ENCODE data around the gene PRCC. TPM values are rescaled to one million over a fixed set of nuclear protein-coding genes. Genes with fewer than 3 reads are reported as not detected.

PRCC gene
- total and polyA plus RNA-seq, 2 of the 13 experiments (the other 11 are each of a cell fraction or from before 2014, with no cell fraction given): 24.2 to 40.5 TPM

- peak; percentile 69 for TF ChIP-seq MED13 (CRISPR knock-in tag; IDR thresholded peaks at IDR 0.05)
- TF ChIP-seq ZMYM2 (CRISPR knock-in tag; IDR thresholded peaks at IDR 0.05): no peak
- TF ChIP-seq SRSF1 (optimal IDR thresholded peaks at IDR 0.05; ENCODE audit: low read depth, low read length): peak; percentile 50
- peak; percentile 69; the same call in 1 of the 2 replicates for TF ChIP-seq RNF2 (conservative IDR thresholded peaks at IDR 0.05; ENCODE audit: low read depth)
- TF ChIP-seq MAFF (IDR thresholded peaks at IDR 0.05; ENCODE audit: low read depth, low read length): no peak
- TF ChIP-seq RCOR2 (CRISPR knock-in tag; IDR thresholded peaks at IDR 0.05): no peak
- TF ChIP-seq ZNF180 (CRISPR knock-in tag; IDR thresholded peaks at IDR 0.05; ENCODE audit: borderline replicate concordance, low read depth): no peak; the same call in 1 of the 2 replicates
- peak; percentile 73; the same call in 1 of the 2 replicates for TF ChIP-seq ARNT2 (CRISPR knock-in tag; IDR thresholded peaks at IDR 0.05; ENCODE audit: low read depth)
- no peak for TF ChIP-seq ZNF841 (CRISPR knock-in tag; IDR thresholded peaks at IDR 0.05; ENCODE audit: borderline replicate concordance)
- TF ChIP-seq ZNF549 (CRISPR knock-in tag; IDR thresholded peaks at IDR 0.05): no peak
- TF ChIP-seq HNRNPL (IDR thresholded peaks at IDR 0.05; ENCODE audit: low read depth, low read length): peak; percentile 75; the same call in 1 of the 2 replicates
- no peak for TF ChIP-seq TCF7L2 (IDR thresholded peaks at IDR 0.05; ENCODE audit: low read depth, low read length)
- TF ChIP-seq, protein P1, sequence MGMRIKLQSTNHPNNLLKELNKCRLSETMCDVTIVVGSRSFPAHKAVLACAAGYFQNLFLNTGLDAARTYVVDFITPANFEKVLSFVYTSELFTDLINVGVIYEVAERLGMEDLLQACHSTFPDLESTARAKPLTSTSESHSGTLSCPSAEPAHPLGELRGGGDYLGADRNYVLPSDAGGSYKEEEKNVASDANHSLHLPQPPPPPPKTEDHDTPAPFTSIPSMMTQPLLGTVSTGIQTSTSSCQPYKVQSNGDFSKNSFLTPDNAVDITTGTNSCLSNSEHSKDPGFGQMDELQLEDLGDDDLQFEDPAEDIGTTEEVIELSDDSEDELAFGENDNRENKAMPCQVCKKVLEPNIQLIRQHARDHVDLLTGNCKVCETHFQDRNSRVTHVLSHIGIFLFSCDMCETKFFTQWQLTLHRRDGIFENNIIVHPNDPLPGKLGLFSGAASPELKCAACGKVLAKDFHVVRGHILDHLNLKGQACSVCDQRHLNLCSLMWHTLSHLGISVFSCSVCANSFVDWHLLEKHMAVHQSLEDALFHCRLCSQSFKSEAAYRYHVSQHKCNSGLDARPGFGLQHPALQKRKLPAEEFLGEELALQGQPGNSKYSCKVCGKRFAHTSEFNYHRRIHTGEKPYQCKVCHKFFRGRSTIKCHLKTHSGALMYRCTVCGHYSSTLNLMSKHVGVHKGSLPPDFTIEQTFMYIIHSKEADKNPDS (CRISPR knock-in tag; IDR thresholded peaks at IDR 0.05): no peak
- TF ChIP-seq, protein P2, sequence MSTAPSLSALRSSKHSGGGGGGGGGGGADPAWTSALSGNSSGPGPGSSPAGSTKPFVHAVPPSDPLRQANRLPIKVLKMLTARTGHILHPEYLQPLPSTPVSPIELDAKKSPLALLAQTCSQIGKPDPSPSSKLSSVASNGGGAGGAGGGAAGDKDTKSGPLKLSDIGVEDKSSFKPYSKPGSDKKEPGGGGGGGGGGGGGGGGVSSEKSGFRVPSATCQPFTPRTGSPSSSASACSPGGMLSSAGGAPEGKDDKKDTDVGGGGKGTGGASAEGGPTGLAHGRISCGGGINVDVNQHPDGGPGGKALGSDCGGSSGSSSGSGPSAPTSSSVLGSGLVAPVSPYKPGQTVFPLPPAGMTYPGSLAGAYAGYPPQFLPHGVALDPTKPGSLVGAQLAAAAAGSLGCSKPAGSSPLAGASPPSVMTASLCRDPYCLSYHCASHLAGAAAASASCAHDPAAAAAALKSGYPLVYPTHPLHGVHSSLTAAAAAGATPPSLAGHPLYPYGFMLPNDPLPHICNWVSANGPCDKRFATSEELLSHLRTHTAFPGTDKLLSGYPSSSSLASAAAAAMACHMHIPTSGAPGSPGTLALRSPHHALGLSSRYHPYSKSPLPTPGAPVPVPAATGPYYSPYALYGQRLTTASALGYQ (CRISPR knock-in tag; IDR thresholded peaks at IDR 0.05): peak; percentile 84
- TF ChIP-seq XBP1 (CRISPR knock-in tag; IDR thresholded peaks at IDR 0.05): no peak
- peak; percentile 88 for TF ChIP-seq TBX2 (CRISPR knock-in tag; IDR thresholded peaks at IDR 0.05; ENCODE audit: borderline replicate concordance)
- TF ChIP-seq PHF21A (CRISPR knock-in tag; IDR thresholded peaks at IDR 0.05): peak; percentile 89; the same call in 1 of the 2 replicates
- TF ChIP-seq HDAC6 (IDR thresholded peaks at IDR 0.05; ENCODE audit: low read depth, low read length): no peak
- peak; percentile 77 for TF ChIP-seq ZNF556 (CRISPR knock-in tag; IDR thresholded peaks at IDR 0.05; ENCODE audit: borderline replicate concordance)
- TF ChIP-seq ZNF747 (CRISPR knock-in tag; IDR thresholded peaks at IDR 0.05; ENCODE audit: borderline replicate concordance): no peak; the same call in 1 of the 2 replicates
- TF ChIP-seq FOXA3 (CRISPR knock-in tag; IDR thresholded peaks at IDR 0.05): peak; percentile 61; the same call in 1 of the 2 replicates
- peak; percentile 77; the same call in 1 of the 2 replicates for TF ChIP-seq GLI4 (CRISPR knock-in tag; IDR thresholded peaks at IDR 0.05; ENCODE audit: borderline replicate concordance)
- TF ChIP-seq RBM39 (IDR thresholded peaks at IDR 0.05; ENCODE audit: low read depth, low read length, poor library complexity, severe bottlenecking): peak; percentile 86
- peak; percentile 74; the same call in 1 of the 2 replicates for TF ChIP-seq ZNF619 (CRISPR knock-in tag; IDR thresholded peaks at IDR 0.05)
- no peak; the same call in 1 of the 2 replicates for TF ChIP-seq ZNF414 (CRISPR knock-in tag; IDR thresholded peaks at IDR 0.05)
- no peak for TF ChIP-seq FOSL1 (CRISPR knock-in tag; IDR thresholded peaks at IDR 0.05; ENCODE audit: borderline replicate concordance)
These were observed 26.4 kb upstream of the PRCC start, which contains the start of gene MRPL24 (continued) for GRCh38 chr1:156740741-156741480.
